Fibroblast of lung (primary cell): ENCODE results near the gene JUND.

Experiments
- CTCF ChIP-seq, 2 donors: IDR thresholded peaks in 1 of 2; conservative IDR thresholded peaks in 1 of 2; 1 replicate in 1 of 2; 2 replicates in 1 of 2; pipeline ENCODE4 v1.5.1; 2011 to 2012; ENCODE audit warnings: low read length in 2 of 2, control low read depth in 1 of 2, inconsistent platforms in 1 of 2, low read depth in 1 of 2, mild to moderate bottlenecking in 1 of 2
- EZH2 ChIP-seq: IDR thresholded peaks from 2 replicates; pipeline ENCODE4 v1.5.1; 2012; ENCODE audit warnings: low read length, control low read depth, mild to moderate bottlenecking; ENCODE audit errors: missing control alignments

- no peak for TF ChIP-seq CTCF (conservative IDR thresholded peaks at IDR 0.05 in 1 of 2, IDR thresholded peaks at IDR 0.05 in 1 of 2; ENCODE audit: low read depth in 1 of 2, low read length in 2 of 2)
- no peak for TF ChIP-seq EZH2
Measured at GRCh38 chr19:18249834-18250233, 31.6 kb downstream of the JUND start.
